GM19238 (cell line): ENCODE results near the gene LAYN.

ENCODE experiments used
- DNase-seq: peaks from one replicate; pipeline ENCODE4 v3.0.0; 2011; ENCODE audit warnings: low spot score; ENCODE audit not compliant: insufficient read length

LAYN gene

GRCh38 chr11:111592491-111592890 lies 52.0 kb downstream of the LAYN start:
- DNase-seq: no peak

- no peak for DNase-seq
These were observed 55.8 kb downstream of the LAYN start for GRCh38 chr11:111596319-111596718.

- DNase-seq: no peak
These were observed 57.6 kb downstream of the LAYN start for GRCh38 chr11:111598148-111598547.

GRCh38 chr11:111598559-111598958 lies 58.0 kb downstream of the LAYN start:
- no peak for DNase-seq

GRCh38 chr11:111601636-111601978 lies 61.1 kb downstream of the LAYN start:
- DNase-seq: no peak

- DNase-seq: peak; percentile 83
These were observed 61.7 kb downstream of the LAYN start, which contains the start of gene SIK2 for GRCh38 chr11:111601979-111602864. Gene SIK2 (plus strand): TSS chr11:111602449. CDS start chr11:111602564, 115 bp downstream.

GRCh38 chr11:111602865-111603610 lies 62.5 kb downstream of the LAYN start:
- no peak for DNase-seq

- no peak for DNase-seq
These were observed 63.2 kb downstream of the LAYN start for GRCh38 chr11:111603611-111604130.

GRCh38 chr11:111604392-111605009 lies 64.0 kb downstream of the LAYN start:
- DNase-seq: no peak

GRCh38 chr11:111605681-111606080 lies 65.2 kb downstream of the LAYN start:
- no peak for DNase-seq

- DNase-seq: no peak
These were observed 66.5 kb downstream of the LAYN start for GRCh38 chr11:111606986-111607385.

GRCh38 chr11:111607751-111608150 lies 67.2 kb downstream of the LAYN start:
- DNase-seq: no peak
